GM19351 (cell line): ENCODE measurements around the gene EXOC5.

Experiments
- ATAC-seq: cut with Tn5 transposase; IDR thresholded peaks from one replicate; pipeline ENCODE4 v1.9.1; 2021; ENCODE audit warnings: mild to moderate bottlenecking, moderate library complexity; ENCODE audit not compliant: unreplicated experiment

The EXOC5 gene

DNA sequence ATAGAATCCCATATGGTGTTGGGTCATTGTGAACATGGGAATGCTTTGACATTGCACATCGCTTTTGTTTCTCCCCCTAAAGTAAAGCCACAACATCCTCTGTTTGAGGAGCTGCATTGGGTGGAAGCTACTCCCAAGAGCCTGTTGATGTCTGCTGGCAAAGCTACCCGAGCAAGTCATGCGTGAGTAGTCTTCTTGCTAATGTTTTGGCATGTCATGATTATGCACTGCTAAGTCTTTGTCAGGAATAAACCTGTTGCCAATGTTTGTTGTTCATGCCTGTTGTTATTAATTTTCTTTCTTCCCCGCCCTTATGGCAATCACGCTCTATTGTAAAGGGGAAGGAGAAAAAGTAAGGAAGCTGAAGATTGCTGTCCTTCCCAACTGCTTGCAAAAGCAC is 97.3 kb downstream of the EXOC5 start:
- ATAC-seq = no peak

DNA sequence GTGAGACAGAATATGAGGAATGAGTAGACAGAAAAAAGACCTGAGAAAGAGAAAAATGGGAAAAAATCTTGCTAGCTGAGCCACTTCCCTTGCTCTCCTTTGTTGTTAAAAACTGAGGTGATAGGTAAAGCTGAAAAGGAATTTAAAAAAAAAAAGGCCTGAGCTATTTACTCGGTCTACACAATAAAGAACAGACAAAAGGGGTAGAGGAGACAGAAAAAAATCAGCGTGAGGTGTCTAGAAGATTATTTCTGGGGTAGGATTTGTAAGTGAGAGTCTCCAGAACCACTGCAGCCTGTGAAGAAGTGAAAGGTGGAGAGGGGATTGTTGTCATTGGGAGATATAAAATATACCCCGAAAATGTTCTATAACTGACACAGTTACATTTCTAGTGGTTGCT is 98.8 kb downstream of the EXOC5 start:
- ATAC-seq = no peak

DNA sequence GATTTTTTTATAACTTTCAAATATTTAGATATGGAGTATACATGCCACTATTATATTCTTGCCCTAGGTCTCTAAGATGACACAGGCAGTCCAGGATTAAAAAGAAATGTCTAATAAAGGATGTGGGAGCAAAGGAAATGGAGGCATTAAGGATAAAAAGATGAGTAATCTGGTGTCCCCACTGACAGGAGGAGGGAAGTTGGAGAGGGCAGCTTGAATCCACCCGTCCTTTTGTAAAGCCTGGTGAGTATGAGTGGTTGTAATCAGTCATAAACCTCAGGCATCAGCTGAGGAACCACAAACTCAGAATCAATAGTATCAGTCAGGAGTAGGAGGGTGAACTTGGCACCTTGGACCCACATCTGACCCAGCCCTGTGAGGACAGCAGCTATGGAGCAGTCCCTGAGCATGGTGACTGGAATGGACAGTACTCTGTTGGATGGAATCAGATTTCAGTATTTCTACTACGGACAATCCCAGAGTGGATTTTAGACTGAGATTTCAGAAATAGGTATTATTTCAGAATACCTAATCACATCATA is 100.5 kb downstream of the EXOC5 start:
- ATAC-seq = no peak

DNA sequence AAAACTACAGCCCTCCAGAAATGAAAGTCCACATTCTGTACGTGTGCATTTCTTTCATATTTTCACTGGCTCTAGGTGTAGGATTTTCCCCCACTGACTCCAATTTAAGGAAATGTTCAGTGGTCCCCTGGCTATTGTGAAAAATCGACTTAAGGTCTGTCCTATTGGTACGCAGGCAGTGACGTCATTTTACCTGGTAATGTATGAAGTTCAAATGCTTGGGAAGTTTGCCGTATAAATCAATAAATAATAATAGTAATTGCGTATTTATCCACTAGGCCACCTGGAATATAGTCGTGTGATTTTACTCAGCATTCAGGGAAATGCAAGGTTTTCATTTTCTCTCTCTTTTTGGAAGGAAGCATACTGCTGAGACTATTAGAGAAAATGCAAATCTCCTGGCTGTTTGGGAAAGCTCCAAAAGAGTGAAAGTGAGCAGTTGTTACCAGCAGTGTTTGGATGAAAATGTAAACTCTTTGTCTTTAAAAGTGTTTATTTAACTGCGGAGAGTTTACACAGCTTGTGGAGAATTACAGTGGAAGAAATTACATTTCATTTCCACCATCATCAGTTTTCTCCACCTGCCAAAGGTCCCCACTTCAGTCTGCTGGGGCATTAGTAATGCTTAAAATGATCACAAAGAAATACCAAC is 107.0 kb downstream of the EXOC5 start:
- ATAC-seq = no peak

DNA sequence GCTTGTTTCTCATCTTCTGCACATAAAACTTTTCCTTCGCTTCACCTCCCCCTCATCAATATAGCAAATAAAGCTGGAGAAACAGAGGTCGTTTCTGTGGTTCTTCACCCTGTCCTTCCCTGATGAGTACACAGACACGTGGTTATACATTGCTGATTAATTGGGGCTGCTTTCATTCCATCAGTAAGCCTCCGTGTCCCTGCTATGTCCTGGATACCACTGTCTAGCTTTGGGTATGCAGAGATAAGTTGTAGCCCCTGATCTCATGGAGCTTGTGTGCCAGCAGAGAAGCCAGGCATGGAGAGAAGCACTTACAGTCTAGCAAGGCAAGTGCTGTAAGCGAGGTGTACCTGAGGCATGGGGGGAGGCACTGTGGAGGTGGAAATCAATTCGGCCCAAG is 108.4 kb downstream of the EXOC5 start:
- ATAC-seq = no peak

DNA sequence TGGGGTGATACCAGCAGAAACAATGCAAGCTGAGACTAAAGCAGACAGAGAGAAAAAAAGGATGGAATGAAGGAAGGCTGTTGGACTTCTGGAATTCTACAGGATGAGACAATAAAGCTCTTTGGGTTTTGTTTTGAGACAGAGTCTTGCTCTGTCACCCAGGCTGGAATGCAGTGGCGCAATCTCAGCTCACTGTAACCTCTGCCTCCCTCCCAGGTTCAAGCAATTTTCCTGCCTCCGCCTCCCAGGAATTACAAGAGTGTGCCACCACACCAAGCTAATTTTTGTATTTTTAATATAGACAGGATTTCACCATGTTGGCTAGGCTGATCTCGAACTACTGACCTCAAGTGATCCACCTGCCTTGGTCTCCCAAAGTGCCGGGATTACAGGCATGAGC is 115.4 kb downstream of the EXOC5 start:
- ATAC-seq = no peak
